Activated T-cell treated with anti-CD3 and anti-CD28 coated beads, Interleukin-2, amount 50 U/mL, for 24 hours (primary cell): ENCODE data around the gene SNRK.

Experiments used
- DNase-seq: peaks from one replicate; pipeline ENCODE4 v3.0.0-alpha.2; 2020
- H3K27ac Mint-ChIP-seq: 2 replicates; pipeline ENCODE4 v1.8.0; 2020; ENCODE audit warnings: mild to moderate bottlenecking, mixed read lengths
- H3K27me3 Mint-ChIP-seq: 2 replicates; pipeline ENCODE4 v1.8.0; 2020; ENCODE audit warnings: mixed read lengths
- H3K36me3 Mint-ChIP-seq: 2 replicates; pipeline ENCODE4 v1.8.0; 2020; ENCODE audit warnings: low read depth, mixed read lengths
- H3K4me1 Mint-ChIP-seq: 2 replicates; pipeline ENCODE4 v1.8.0; 2020; ENCODE audit warnings: low read depth, mixed read lengths
- H3K4me3 Mint-ChIP-seq: 2 replicates; pipeline ENCODE4 v1.8.0; 2020; ENCODE audit warnings: mild to moderate bottlenecking, moderate library complexity, mixed read lengths
- H3K9me3 Mint-ChIP-seq: 2 replicates; pipeline ENCODE4 v1.8.0; 2020; ENCODE audit warnings: mixed read lengths

SNRK gene

GRCh38 chr3:43372007-43372740 is 85.8 kb downstream of the SNRK start:
- Mint-ChIP-seq H3K4me3 (no peak overlapping the region), H3K27ac (no peak overlapping the region), H3K36me3 (no peaks in the 10 kb centered on the region), H3K9me3 (no peaks in the 10 kb centered on the region), H3K4me1 (no peaks in the 10 kb centered on the region), H3K27me3 (no peaks in the 10 kb centered on the region)
- no peak for DNase-seq

GRCh38 chr3:43372809-43373559 is 86.6 kb downstream of the SNRK start:
- no peaks in the 10 kb centered on the region for H3K27me3 Mint-ChIP-seq
- no peak overlapping the region for H3K4me3 Mint-ChIP-seq
- H3K27ac Mint-ChIP-seq, result no peak overlapping the region
- peaks cover 6% of the 10 kb centered on the region for H3K4me1 Mint-ChIP-seq
- H3K9me3 Mint-ChIP-seq, result no peaks in the 10 kb centered on the region
- H3K36me3 Mint-ChIP-seq, result no peaks in the 10 kb centered on the region
- no peak for DNase-seq

- H3K4me1 Mint-ChIP-seq, result peaks cover 10% of the 10 kb centered on the region
- DNase-seq, result no peak
- H3K9me3 Mint-ChIP-seq, result no peaks in the 10 kb centered on the region
- no peak overlapping the region for H3K27ac Mint-ChIP-seq
- H3K4me3 Mint-ChIP-seq, result no peak overlapping the region
- no peaks in the 10 kb centered on the region for H3K27me3 Mint-ChIP-seq
- H3K36me3 Mint-ChIP-seq, result no peaks in the 10 kb centered on the region
These were observed 87.2 kb downstream of the SNRK start for GRCh38 chr3:43373560-43373928.

- Mint-ChIP-seq H3K27me3 (no peaks in the 10 kb centered on the region), H3K4me1 (peaks cover 15% of the 10 kb centered on the region), H3K36me3 (no peaks in the 10 kb centered on the region), H3K9me3 (no peaks in the 10 kb centered on the region), H3K27ac (no peak overlapping the region), H3K4me3 (no peak overlapping the region)
- DNase-seq, result peak; percentile 66
These were observed 92.0 kb downstream of the SNRK start for GRCh38 chr3:43378066-43378935.

- DNase-seq, result no peak
- Mint-ChIP-seq H3K36me3 (no peaks in the 10 kb centered on the region), H3K27me3 (no peaks in the 10 kb centered on the region), H3K9me3 (no peaks in the 10 kb centered on the region), H3K4me3 (no peak overlapping the region), H3K27ac (no peak overlapping the region), H3K4me1 (peaks cover 15% of the 10 kb centered on the region)
These were observed 93.0 kb downstream of the SNRK start for GRCh38 chr3:43379343-43379742.

GRCh38 chr3:43388175-43388574 is 101.8 kb downstream of the SNRK start:
- peaks cover 9% of the 10 kb centered on the region for H3K9me3 Mint-ChIP-seq
- H3K4me3 Mint-ChIP-seq, result no peak overlapping the region
- H3K27ac Mint-ChIP-seq, result no peak overlapping the region
- H3K4me1 Mint-ChIP-seq, result peaks cover 61% of the 10 kb centered on the region
- no peak for DNase-seq
- H3K27me3 Mint-ChIP-seq, result no peaks in the 10 kb centered on the region
- no peaks in the 10 kb centered on the region for H3K36me3 Mint-ChIP-seq

GRCh38 chr3:43388915-43389314 is 102.6 kb downstream of the SNRK start:
- Mint-ChIP-seq H3K4me3 (no peak overlapping the region), H3K36me3 (no peaks in the 10 kb centered on the region), H3K9me3 (peaks cover 14% of the 10 kb centered on the region), H3K4me1 (peaks cover 69% of the 10 kb centered on the region), H3K27ac (peak overlapping the region; percentile 0), H3K27me3 (no peaks in the 10 kb centered on the region)
- no peak for DNase-seq

- Mint-ChIP-seq H3K9me3 (peaks cover 14% of the 10 kb centered on the region), H3K36me3 (no peaks in the 10 kb centered on the region), H3K27me3 (no peaks in the 10 kb centered on the region), H3K4me3 (no peak overlapping the region), H3K4me1 (peaks cover 74% of the 10 kb centered on the region), H3K27ac (peak overlapping the region; percentile 87)
- DNase-seq, result peak; percentile 62
These were observed 103.3 kb downstream of the SNRK start for GRCh38 chr3:43389388-43390254.

- no peak for DNase-seq
- peak overlapping the region; percentile 26 for H3K4me3 Mint-ChIP-seq
- H3K27ac Mint-ChIP-seq, result peak overlapping the region; percentile 87
- H3K36me3 Mint-ChIP-seq, result no peaks in the 10 kb centered on the region
- peaks cover 10% of the 10 kb centered on the region for H3K9me3 Mint-ChIP-seq
- peaks cover 73% of the 10 kb centered on the region for H3K4me1 Mint-ChIP-seq
- no peaks in the 10 kb centered on the region for H3K27me3 Mint-ChIP-seq
These were observed 103.9 kb downstream of the SNRK start for GRCh38 chr3:43390255-43390588.

GRCh38 chr3:43391621-43392020 is 105.3 kb downstream of the SNRK start:
- no peak for DNase-seq

GRCh38 chr3:43394041-43394554 is 107.8 kb downstream of the SNRK start:
- Mint-ChIP-seq H3K4me1 (peaks cover 47% of the 10 kb centered on the region), H3K4me3 (no peak overlapping the region), H3K27ac (no peak overlapping the region), H3K27me3 (no peaks in the 10 kb centered on the region), H3K9me3 (peaks cover 7% of the 10 kb centered on the region), H3K36me3 (no peaks in the 10 kb centered on the region)
- no peak for DNase-seq

More at GRCh38 chr3:43391621-43392020, 105.3 kb downstream of the SNRK start:
- peaks cover 69% of the 10 kb centered on the region for H3K4me1 Mint-ChIP-seq
- H3K27me3 Mint-ChIP-seq, result no peaks in the 10 kb centered on the region
- H3K27ac Mint-ChIP-seq, result no peak overlapping the region
- H3K36me3 Mint-ChIP-seq, result no peaks in the 10 kb centered on the region
- peaks cover 7% of the 10 kb centered on the region for H3K9me3 Mint-ChIP-seq
- no peak overlapping the region for H3K4me3 Mint-ChIP-seq

- Mint-ChIP-seq H3K4me1 (peaks cover 8% of the 10 kb centered on the region), H3K4me3 (no peak overlapping the region), H3K27ac (no peak overlapping the region), H3K27me3 (no peaks in the 10 kb centered on the region), H3K9me3 (no peaks in the 10 kb centered on the region), H3K36me3 (no peaks in the 10 kb centered on the region)
- DNase-seq, result no peak
These were observed 112.7 kb downstream of the SNRK start for GRCh38 chr3:43399034-43399433.

- H3K4me1 Mint-ChIP-seq, result peaks cover 4% of the 10 kb centered on the region
- H3K9me3 Mint-ChIP-seq, result no peaks in the 10 kb centered on the region
- no peaks in the 10 kb centered on the region for H3K36me3 Mint-ChIP-seq
- H3K27ac Mint-ChIP-seq, result no peak overlapping the region
- no peaks in the 10 kb centered on the region for H3K27me3 Mint-ChIP-seq
- no peak for DNase-seq
- no peak overlapping the region for H3K4me3 Mint-ChIP-seq
These were observed 113.8 kb downstream of the SNRK start for GRCh38 chr3:43400167-43400566.
